NCI-H128 (cell line): ENCODE results near the gene TMEM43.

Source experiments
- DNase-seq: peaks from one replicate; lab custom pipeline; 2025; ENCODE audit not compliant: unreplicated experiment; lab: John Stamatoyannopoulos, UW

The TMEM43 gene

DNA sequence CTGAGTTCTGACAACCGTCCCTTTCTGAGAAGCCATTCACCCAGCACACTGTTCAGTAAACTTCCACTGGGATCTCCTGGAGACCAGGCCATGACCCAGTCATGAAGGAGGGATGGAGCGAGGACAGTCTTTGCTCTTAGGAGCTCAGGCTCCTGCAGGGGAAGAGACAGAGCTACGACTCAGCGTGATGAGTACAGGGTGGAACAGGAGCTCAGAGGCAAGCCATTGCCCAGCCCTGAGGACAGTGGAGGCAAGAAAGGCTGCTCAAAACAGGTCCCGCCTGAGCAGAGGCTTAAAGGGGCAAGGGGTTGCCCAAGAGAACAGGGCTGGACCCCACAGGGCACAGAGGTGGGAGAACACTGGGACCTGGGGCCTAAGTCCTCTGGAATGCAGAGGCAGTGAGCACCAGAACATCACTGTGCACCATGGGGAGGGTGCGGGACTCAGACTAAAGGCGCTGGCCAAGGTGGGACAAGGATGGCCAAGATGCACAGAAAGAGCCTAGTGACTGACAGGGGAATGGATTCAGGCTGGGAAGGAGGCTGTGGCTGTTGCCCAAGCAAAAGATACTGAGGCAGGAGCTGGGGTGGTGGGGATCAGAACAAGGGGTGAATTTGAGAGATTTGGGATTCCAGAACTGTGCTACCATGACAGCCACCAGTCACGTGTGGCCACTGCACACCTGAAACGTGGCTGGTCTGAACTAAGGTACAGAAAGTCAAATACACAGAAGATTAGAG is 25.8 kb downstream of the TMEM43 start:
- no peak for DNase-seq

DNA sequence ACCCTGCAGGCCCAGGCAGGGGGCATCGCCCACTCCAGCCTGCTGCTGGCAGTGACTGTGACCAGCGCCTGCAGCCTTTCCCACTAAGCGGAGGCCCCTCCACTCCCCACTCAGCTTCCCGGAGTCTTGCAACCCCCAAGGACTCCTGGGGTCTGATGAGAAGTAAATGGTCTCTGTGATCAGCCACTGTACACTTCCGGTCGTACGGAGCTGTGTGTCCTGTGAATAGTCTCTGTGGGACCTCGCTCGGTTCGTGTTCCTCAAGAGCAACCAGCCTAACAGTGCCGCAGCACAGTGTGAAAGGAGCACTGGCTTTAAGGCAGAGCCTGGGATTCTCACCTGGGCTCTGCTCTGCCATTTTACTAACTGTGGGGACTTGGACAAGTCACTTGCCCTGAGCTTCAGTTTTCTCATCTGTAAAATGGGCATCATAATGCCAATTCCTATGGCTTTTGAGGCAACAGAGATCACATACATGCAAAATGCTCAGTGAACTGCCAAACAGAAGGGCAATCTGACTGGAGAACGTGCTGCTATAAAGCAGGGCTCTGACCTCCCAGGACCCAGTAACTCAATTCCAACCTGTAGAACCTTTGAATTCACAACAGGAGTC is 26.7 kb downstream of the TMEM43 start:
- no peak for DNase-seq

DNA sequence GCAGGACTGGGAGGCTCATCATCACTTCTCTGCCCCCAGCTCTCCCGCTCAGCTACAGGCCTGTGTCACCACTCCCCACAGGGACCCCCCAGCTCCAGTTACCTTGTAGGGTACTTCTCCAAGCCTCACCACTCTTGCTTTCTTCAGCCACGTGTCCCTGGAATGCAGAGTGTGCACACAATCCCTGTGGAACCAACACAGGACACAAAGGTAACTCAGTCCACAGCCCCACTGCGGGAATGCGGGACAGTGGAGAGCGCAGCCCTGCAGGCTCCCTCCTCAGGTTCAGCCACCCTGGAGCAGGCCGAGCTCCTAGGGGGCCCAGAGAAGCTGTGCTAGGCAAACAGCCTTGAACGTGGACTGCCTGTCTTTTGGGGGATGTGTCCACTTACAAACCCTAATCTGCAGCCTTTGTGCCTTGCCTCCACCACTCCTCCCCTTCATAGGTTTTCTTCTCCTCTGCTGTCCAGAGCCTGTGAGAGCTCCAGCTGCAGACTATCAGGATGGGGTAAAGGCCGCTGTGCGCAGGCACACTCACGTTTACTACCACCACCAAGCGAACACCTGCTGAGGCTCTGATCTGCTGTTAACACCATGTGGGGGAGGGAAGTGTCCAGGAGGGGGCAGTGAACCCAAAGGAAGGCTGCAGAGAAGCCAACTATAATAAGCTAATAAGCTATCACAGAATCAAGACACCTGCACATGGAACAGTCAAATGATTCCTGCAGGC is 27.5 kb downstream of the TMEM43 start:
- DNase-seq, result no peak

DNA sequence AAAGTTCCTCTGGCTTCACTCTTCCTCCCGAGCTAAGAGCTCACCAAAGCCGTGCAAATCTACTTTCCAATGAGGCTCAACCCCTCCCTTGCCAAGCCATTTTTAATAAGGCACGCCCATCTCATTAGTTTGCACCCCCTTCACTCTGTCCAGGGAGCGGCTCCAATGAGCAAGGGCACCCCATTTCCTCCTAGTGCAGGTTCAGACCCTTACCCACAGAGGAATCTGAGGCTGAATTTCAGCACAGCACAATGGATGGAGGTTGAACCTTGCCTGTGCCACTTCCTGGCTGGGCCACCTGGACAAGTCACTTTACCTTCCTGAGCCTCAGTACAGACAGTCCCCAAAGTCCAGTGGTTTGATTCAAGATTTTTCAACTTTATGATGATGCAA is 28.1 kb downstream of the TMEM43 start:
- DNase-seq, result no peak

DNA sequence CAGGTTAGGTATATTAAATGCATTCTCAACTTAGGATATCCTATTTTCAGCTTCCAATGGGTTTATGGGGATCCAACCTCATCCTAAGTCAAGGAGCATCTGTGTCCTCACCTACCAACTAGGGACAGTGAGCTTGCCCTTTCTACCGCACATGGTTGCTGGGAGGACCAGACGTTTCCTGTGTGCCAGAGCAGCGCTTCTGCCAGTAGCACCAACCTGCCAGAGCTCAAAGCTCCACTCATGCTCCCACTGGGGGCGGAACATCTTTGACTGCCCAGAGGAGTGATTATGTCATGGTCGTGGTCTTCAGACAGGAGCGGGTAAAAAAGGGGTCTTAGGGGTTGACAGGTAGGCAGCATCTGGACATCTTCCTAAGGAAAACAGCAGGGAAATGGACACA is 28.8 kb downstream of the TMEM43 start:
- no peak for DNase-seq

DNA sequence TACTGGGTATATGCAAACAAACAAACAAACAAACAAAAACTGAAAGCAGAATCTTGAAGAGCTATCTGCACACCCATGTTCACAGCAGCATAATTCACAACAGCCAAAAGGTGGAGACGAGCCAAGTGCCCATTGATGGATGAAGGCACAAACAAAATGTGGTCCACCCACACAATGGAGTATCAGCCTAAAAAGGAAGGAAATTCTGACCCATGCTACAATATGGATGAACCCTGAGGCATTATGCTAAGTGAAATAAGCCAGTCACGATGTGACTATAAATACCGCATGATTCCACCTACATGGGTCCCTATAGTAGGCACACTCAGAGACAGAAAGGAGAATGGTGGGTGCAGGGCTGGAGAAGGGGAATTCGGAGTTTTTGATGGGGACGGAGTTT is 29.4 kb downstream of the TMEM43 start:
- DNase-seq, result no peak

DNA sequence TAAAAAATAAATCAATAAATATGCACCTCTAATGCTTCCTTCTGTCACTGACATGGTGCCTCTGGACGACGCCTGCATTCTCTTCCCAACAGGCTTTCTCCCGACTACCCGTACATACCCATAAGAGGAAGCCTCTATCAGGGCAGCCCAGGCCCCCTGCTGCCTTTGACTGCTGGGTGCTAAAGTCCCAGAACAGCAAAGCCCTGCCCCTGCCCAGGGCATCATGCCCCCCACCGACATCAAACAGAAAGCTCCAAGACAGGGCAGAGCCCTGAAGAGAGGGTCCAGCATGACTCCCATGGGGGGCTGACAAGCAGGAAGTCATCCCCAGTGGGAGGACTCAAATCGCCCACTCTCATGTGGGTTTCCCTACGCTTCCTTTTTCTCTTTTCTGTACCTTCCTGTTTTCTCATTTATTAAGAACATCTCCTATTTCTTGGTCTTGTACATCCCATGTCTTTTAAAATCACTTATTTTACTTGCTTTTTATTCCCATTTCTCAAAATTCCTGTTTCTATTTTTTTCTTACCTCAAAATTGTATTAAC is 30.1 kb downstream of the TMEM43 start:
- no peak for DNase-seq

DNA sequence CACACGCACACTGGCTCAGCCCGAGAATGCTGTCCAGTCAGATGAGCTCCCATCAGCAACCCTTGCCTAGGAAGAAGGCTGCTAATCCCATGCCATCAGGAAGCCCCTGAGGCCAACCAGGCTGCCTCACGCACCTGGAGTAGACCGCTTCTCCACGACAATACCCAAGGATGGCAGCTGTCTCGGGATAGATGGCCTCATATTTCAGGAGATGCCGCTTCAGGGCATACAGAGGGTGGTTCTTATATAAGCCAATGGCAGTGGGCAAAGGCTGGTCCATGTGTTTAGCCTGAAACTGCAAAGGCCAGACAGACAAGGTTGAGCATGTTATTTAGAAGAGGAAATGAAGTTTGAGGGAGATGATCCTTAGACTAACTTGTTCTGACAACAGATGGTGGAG is 31.3 kb downstream of the TMEM43 start:
- no peak for DNase-seq

DNA sequence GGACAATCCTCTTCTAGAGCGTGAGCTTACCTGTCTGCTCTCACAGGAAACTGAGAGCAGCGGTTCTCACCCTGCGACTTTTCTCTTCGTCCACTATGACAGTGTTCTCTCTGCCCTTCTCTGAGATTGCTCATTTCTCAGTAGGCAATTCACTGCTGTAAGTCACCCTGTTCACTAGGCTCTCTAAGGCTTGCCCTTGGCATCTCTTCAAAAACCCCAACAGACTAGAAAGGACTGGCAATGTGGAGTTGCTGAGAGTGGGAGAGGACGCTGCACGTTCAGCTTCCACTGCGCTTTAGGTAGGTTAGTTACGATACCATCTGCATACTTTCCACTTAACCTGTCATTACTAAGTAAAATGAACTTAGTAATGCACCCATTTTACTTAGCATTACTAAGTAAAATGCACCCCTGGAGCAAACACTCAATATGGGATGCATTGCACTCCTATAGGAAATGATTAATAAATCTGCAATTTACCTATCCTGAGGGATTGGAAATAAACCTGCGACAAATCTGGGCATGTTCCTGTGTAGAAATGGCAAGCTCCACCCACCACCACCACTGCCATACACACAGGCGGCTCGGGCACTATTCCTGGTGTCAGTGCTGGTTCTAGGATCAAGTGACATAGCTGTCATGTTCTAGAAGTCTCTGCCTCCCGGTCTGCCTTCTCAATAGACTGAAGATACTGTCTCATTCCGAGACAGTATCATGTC is 32.1 kb downstream of the TMEM43 start:
- no peak for DNase-seq

DNA sequence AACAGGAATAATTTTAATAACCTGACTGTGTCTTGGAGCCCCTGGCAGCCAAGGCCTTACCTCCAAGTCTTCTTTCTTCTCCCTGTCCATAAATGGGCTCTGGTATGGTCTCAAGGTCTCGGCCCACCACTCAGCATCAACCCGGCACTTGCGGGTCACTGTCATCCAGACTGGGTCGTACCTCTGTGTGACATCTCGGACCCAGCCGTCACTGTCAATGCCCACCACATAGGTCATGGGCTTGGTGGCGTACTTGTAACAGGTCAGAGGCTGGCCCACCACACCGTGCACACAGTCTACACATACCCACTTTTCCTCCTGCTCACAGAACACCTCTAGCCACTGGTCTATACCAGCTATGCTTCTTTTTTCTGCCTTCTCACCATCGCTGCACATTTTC is 33.1 kb downstream of the TMEM43 start:
- no peak for DNase-seq

DNA sequence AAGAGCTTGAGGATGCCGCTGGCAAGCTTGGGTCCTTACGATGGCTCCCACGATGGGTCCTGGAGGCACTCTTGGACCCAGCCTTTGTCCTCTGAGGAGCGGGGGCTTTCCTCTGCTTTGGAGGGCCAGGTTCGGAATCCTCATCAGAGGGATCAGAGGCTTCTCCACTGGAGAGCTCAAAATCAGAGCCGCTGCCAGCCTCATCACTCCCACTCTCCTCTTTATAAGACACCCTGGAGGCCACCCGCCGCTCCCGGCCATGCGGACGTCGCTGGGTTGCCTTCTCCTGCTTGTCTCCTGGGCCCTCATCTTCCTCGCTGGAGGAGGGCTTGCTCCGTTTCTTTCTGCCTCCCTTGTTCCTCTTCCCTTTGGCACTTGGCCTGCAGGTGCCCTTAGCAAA is 33.5 kb downstream of the TMEM43 start:
- no peak for DNase-seq

DNA sequence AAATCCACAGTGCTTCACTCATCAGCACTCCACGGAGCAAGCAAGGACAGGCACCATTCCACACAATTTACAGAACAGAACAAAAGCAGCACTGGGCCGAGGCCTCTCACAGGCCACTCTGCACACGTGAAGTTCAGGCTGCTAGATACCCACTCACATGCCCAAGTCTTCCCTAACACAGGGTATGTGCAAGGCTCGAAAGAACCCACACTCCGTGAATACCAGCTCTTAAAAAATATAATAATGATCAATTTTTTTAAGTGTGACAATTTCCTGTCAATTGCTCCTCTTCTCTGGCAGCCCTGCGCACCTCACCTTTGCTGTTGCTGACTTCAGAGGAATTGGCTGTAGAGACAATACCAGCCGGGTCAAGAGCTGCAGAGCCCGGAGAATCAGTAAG is 34.6 kb downstream of the TMEM43 start:
- no peak for DNase-seq

DNA sequence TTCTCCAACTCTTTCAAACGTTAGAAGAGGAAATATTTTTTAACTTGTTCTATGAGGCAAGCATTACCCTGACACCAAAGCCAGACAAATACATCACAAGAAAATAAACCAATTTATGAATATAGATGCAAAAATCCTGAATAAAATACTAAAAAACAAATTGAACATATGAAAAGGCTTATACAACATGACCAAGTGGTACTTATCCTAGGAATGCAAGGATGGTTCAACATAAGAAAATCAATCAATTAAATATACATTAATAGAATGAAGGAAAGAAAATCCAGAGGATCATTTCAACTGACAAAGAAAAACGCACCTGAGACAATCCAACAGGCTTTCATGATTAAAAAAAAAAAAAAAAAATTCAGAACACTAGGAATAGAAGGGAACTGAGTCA is 36.4 kb downstream of the TMEM43 start:
- DNase-seq, result no peak

DNA sequence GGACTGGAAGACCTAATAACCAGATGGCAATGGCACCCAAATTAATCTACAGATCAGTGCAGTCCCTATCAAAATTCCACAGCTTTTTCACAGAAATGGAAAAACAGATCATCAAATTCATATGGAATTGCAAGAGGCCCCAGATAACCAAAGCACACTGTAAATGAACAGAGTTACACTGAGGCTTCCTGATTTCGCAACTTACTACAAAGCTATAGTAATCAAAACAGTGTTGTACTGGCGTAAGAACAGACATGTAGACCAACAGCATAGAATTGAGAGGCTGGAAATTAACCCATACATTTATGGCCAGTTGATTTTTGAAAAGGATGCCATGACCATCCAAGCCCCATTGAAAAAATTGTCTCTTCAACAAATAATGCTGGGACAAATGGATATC is 37.3 kb downstream of the TMEM43 start:
- DNase-seq, result no peak

DNA sequence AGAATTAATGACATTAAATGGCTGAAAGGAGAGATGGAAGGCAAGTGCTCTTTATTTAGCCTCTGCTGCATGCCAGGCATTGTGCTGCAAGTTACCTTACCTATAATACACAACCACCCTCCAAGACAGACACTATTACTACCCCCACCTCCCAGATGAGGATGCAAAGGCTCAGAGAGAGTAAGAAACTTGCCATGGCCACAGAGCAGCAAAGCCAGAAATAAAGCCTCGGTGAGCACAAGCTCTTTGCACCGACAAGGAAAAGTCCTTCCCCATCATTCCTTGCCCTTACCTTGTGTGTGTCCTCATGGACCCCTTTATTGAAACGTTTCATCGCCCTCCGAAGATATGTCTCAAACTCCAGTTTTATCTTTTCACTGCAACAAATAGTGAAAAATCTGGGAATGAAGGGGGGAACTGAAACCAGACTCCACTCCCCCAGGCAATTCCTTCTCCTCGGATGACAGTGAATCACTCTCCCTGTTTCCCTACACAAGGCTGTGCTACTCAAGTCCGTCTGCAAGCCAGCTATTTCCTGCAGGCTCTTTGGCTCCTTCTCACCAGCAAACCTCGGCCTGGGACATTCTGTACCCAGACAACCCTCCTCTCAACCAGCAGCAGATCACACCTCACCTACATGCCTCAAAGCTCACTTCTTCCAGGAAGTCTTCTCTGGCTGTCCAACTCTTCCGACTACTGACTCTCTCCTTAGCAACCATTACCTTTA is 42.2 kb downstream of the TMEM43 start:
- DNase-seq, result no peak

DNA sequence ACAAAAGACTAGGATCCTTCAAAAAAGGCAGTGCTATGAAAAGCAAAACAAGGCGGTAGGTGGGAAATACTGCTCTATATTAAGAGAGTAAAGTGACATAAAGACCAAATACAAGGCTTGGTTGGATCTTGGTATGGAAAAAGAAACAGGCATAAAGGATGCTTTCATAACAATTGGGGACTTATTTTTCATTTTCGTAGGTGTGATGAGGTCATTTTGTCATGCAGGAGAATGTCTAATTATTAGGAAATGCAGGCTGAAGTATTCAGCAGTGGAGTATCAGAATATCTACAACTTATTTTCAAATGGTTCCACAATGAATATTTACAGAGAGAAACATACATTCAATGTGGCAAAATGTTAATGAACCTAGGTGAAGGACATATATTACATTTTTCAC is 44.6 kb downstream of the TMEM43 start:
- no peak for DNase-seq

DNA sequence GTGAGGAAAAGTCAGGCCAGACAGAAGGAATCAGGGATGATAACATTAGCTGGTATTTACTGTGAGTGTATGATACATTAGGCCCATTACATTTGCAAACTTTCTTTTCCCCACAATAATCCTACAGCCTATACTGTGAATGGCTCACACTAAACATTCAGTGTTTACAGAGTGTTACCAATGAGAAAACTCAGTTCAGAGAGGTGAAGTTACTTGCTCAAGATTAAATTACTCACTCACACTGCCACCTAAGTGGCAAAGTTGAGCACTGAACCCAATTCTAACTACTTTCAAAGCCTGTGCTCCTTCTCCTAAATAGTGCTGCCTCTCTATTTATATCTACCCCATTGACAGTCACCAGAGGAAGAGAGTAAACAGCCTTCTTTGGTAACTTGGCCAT is 45.0 kb downstream of the TMEM43 start:
- no peak for DNase-seq

DNA sequence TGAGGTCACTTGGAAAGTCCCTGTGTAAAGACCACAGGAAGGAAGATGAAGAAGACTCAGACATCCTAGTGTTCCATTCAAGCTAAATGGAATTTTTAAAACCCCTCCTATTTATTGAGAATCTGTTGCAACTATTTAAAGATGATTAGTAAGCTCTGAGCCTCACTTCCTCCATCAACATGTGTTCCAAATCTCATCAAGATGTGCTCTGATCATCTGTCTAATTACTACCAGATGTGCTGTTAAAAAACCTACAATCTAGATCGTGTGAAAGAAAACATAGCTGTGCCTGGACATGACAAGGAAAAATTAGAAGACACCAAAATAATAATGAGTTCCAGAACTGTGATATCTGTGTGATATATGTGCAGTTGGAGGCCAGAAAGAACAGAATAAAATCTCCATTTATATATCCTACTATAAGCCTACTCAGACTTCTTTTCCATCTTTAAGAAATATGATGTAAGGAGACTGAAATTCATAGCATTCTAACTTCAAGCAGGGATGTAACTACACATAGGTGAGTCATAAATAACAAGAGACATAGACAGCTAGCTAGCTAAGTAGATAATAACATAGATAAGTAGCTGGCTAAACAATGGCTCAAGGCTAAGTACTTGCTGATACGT is 45.8 kb downstream of the TMEM43 start:
- DNase-seq, result no peak

DNA sequence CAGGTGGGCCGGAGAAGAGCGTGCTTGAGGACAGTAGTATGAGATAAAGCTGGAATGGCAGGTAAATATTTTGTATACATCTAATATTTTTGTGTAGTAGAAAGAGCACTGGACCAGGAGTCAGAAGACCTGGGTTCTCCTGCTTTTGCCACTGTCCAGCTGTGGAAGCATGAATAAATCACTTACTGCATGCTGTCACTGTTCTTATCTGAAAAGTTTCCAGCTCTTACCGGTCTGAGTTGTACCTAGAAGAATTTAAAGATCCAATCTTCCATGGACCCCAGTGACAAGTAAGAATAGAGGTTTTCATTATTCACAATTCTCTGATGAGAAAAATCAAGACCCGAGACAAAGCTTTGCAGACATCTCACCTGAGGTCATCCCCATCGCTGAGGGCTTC is 47.6 kb downstream of the TMEM43 start:
- DNase-seq, result no peak

DNA sequence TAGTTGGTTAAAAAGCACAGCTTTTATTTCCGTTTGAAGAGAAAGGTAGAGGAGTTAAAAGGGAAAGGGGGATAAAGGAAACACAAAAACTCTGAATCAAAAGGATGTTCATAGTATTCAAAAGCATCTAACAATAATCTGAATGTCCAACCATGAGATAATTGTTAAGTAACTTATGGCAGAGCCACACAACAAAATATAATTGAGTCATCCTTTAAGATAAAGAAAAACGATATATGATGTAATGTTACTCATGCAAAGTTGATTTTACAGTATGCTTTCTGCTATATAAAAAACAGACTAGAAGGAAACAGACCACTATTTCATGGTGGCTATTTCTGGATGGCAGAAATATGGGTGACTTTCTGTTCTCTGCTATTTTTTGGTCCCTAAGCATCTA is 49.6 kb downstream of the TMEM43 start:
- DNase-seq, result no peak
